IPS-15b (cell line): ENCODE measurements around the gene PGF.

Experiments used
- H3K27me3 ChIP-seq: one replicate; pipeline ENCODE4 v1.6.1; 2013; ENCODE audit warnings: low read length; ENCODE audit not compliant: control insufficient read depth, insufficient read depth
- H3K36me3 ChIP-seq: one replicate; pipeline ENCODE4 v1.6.1; 2013; ENCODE audit warnings: low read length; ENCODE audit not compliant: control insufficient read depth, insufficient read depth
- H3K4me1 ChIP-seq: one replicate; pipeline ENCODE4 v1.6.1; 2013; ENCODE audit warnings: mild to moderate bottlenecking, low read length; ENCODE audit not compliant: control insufficient read depth, insufficient read depth
- H3K4me3 ChIP-seq: one replicate; pipeline ENCODE4 v1.5.1; 2013; ENCODE audit warnings: low read depth, low read length
- H3K9ac ChIP-seq: one replicate; pipeline ENCODE4 v1.6.1; 2013; ENCODE audit warnings: low read depth, mild to moderate bottlenecking, low read length
- H3K9me3 ChIP-seq: one replicate; pipeline ENCODE4 v1.6.1; 2013; ENCODE audit warnings: mild to moderate bottlenecking, low read length; ENCODE audit not compliant: control insufficient read depth, insufficient read depth

PGF gene

GRCh38 chr14:74952697-74953484, 2.5 kb downstream of the PGF start:
- Histone ChIP-seq H3K4me1 (peaks cover 4% of the 10 kb centered on the region), H3K27me3 (peaks cover 9% of the 10 kb centered on the region), H3K36me3 (no peaks in the 10 kb centered on the region), H3K4me3 (no peak overlapping the region), H3K9ac (no peak overlapping the region), H3K9me3 (no peaks in the 10 kb centered on the region)

GRCh38 chr14:74952180-74952665, 3.2 kb downstream of the PGF start:
- H3K9me3 ChIP-seq: no peaks in the 10 kb centered on the region
- H3K9ac ChIP-seq: no peak overlapping the region
- H3K4me3 ChIP-seq: no peak overlapping the region
- H3K36me3 ChIP-seq: no peaks in the 10 kb centered on the region
- peaks cover 9% of the 10 kb centered on the region for H3K27me3 ChIP-seq
- peaks cover 4% of the 10 kb centered on the region for H3K4me1 ChIP-seq

- no peak overlapping the region for H3K9ac ChIP-seq
- H3K9me3 ChIP-seq: no peaks in the 10 kb centered on the region
- peaks cover 9% of the 10 kb centered on the region for H3K27me3 ChIP-seq
- H3K4me3 ChIP-seq: no peak overlapping the region
- H3K4me1 ChIP-seq: peaks cover 4% of the 10 kb centered on the region
- no peaks in the 10 kb centered on the region for H3K36me3 ChIP-seq
Observed at GRCh38 chr14:74951443-74952179, 3.8 kb downstream of the PGF start.

GRCh38 chr14:74950795-74951442, 4.5 kb downstream of the PGF start:
- H3K27me3 ChIP-seq: peaks cover 2% of the 10 kb centered on the region
- no peaks in the 10 kb centered on the region for H3K9me3 ChIP-seq
- no peak overlapping the region for H3K9ac ChIP-seq
- peaks cover 2% of the 10 kb centered on the region for H3K4me1 ChIP-seq
- no peaks in the 10 kb centered on the region for H3K36me3 ChIP-seq
- H3K4me3 ChIP-seq: no peak overlapping the region

GRCh38 chr14:74949859-74950573, 5.4 kb downstream of the PGF start:
- H3K36me3 ChIP-seq: no peaks in the 10 kb centered on the region
- H3K4me3 ChIP-seq: no peak overlapping the region
- H3K4me1 ChIP-seq: no peaks in the 10 kb centered on the region
- H3K27me3 ChIP-seq: no peaks in the 10 kb centered on the region
- H3K9me3 ChIP-seq: no peaks in the 10 kb centered on the region
- no peak overlapping the region for H3K9ac ChIP-seq

GRCh38 chr14:74949191-74949601, 6.2 kb downstream of the PGF start:
- Histone ChIP-seq H3K36me3 (no peaks in the 10 kb centered on the region), H3K4me3 (no peak overlapping the region), H3K27me3 (no peaks in the 10 kb centered on the region), H3K4me1 (no peaks in the 10 kb centered on the region), H3K9me3 (no peaks in the 10 kb centered on the region), H3K9ac (no peak overlapping the region)

GRCh38 chr14:74948228-74949175, 6.9 kb downstream of the PGF start:
- Histone ChIP-seq H3K4me3 (no peak overlapping the region), H3K9me3 (no peaks in the 10 kb centered on the region), H3K36me3 (no peaks in the 10 kb centered on the region), H3K9ac (no peak overlapping the region), H3K27me3 (no peaks in the 10 kb centered on the region), H3K4me1 (no peaks in the 10 kb centered on the region)

GRCh38 chr14:74947353-74948227, 7.8 kb downstream of the PGF start:
- no peak overlapping the region for H3K4me3 ChIP-seq
- no peaks in the 10 kb centered on the region for H3K27me3 ChIP-seq
- no peaks in the 10 kb centered on the region for H3K36me3 ChIP-seq
- H3K9ac ChIP-seq: no peak overlapping the region
- H3K4me1 ChIP-seq: no peaks in the 10 kb centered on the region
- H3K9me3 ChIP-seq: no peaks in the 10 kb centered on the region

- no peaks in the 10 kb centered on the region for H3K4me1 ChIP-seq
- no peak overlapping the region for H3K9ac ChIP-seq
- H3K27me3 ChIP-seq: no peaks in the 10 kb centered on the region
- no peaks in the 10 kb centered on the region for H3K9me3 ChIP-seq
- no peaks in the 10 kb centered on the region for H3K36me3 ChIP-seq
- no peak overlapping the region for H3K4me3 ChIP-seq
Observed at GRCh38 chr14:74946659-74947281, 8.6 kb downstream of the PGF start.
